Muscle of leg (tissue), 11 donors: ENCODE results near the gene SPATA17. TPM values are rescaled to one million over a fixed set of nuclear protein-coding genes. Genes with fewer than 3 reads are reported as not detected.

Source experiments
- DNase-seq: peaks from one replicate; pipeline ENCODE4 v3.0.0; 2013
- H3K27ac ChIP-seq: one replicate; pipeline ENCODE4 v1.5.1; 2013; ENCODE audit warnings: mild to moderate bottlenecking, low read length, control low read depth
- H3K27me3 ChIP-seq: one replicate; pipeline ENCODE4 v1.6.1; 2013; ENCODE audit warnings: low read length; ENCODE audit not compliant: control insufficient read depth, insufficient read depth
- H3K36me3 ChIP-seq: one replicate; pipeline ENCODE4 v1.6.1; 2013; ENCODE audit warnings: low read length; ENCODE audit not compliant: control insufficient read depth, insufficient read depth
- H3K4me1 ChIP-seq: one replicate; pipeline ENCODE4 v1.6.1; 2013; ENCODE audit warnings: low read length; ENCODE audit not compliant: control insufficient read depth, insufficient read depth
- H3K4me3 ChIP-seq: one replicate; pipeline ENCODE4 v1.5.1; 2013; ENCODE audit warnings: low read length, control low read depth
- H3K9me3 ChIP-seq: replicated peaks from 2 replicates; pipeline ENCODE4 v1.6.1; 2013; ENCODE audit warnings: low read depth, low read length; ENCODE audit not compliant: control insufficient read depth
- WGBS: methylation state at CpG from one replicate; pipeline ENCODE4 v1.1.5; 2013; ENCODE audit warnings: missing lambda C conversion rate; ENCODE audit not compliant: insufficient coverage; 5-methylcytosine and 5-hydroxymethylcytosine counted together
- polyA plus RNA-seq, 8 donors: library from polyadenylated mRNA; unstranded; fragments of 120-200 nt; gene quantifications; one replicate each; pipeline versions ENCODE4 v1.2.1 to v1.2.3, GENCODE V29; 2013; ENCODE audit warnings: inconsistent platforms in 1 of 8, low replicate concordance in 1 of 8; ENCODE audit not compliant: insufficient read length in 8 of 8, insufficient read depth in 1 of 8
- total RNA-seq: library from RNA; stranded (reverse); fragments of 120-200 nt; gene quantifications from one replicate; pipeline ENCODE4 v1.2.4, GENCODE V29; 2013

The SPATA17 gene
- total and polyA plus RNA-seq, 9 donors: 2.3 to 4.3 (median 3.4) TPM

GRCh38 chr1:217837691-217838090 lies 206.5 kb downstream of the SPATA17 start:
- H3K4me1 ChIP-seq: no peaks in the 10 kb centered on the region
- no peaks in the 10 kb centered on the region for H3K9me3 ChIP-seq
- H3K4me3 ChIP-seq: no peak overlapping the region
- no peaks in the 10 kb centered on the region for H3K27me3 ChIP-seq
- no peak for DNase-seq
- H3K27ac ChIP-seq: no peak overlapping the region
- no peaks in the 10 kb centered on the region for H3K36me3 ChIP-seq
- no CpG with 5 or more reads among the region's 2 CpGs for WGBS

- no peak for DNase-seq
- Histone ChIP-seq H3K9me3 (no peaks in the 10 kb centered on the region), H3K27ac (no peak overlapping the region), H3K36me3 (no peaks in the 10 kb centered on the region), H3K4me1 (no peaks in the 10 kb centered on the region), H3K27me3 (no peaks in the 10 kb centered on the region), H3K4me3 (no peak overlapping the region)
- WGBS: no CpG with 5 or more reads among the region's 3 CpGs
These were observed 208.0 kb downstream of the SPATA17 start for GRCh38 chr1:217839161-217839560.

GRCh38 chr1:217846733-217847132 lies 215.6 kb downstream of the SPATA17 start:
- Histone ChIP-seq H3K4me3 (no peak overlapping the region), H3K9me3 (no peaks in the 10 kb centered on the region), H3K27me3 (no peaks in the 10 kb centered on the region), H3K27ac (no peak overlapping the region), H3K36me3 (no peaks in the 10 kb centered on the region), H3K4me1 (no peaks in the 10 kb centered on the region)
- no peak for DNase-seq
- WGBS: no CpG with 5 or more reads among the region's 1 CpG

GRCh38 chr1:217847643-217848042 lies 216.5 kb downstream of the SPATA17 start:
- Histone ChIP-seq H3K4me3 (no peak overlapping the region), H3K27ac (no peak overlapping the region), H3K27me3 (no peaks in the 10 kb centered on the region), H3K9me3 (no peaks in the 10 kb centered on the region), H3K4me1 (no peaks in the 10 kb centered on the region), H3K36me3 (no peaks in the 10 kb centered on the region)
- DNase-seq: no peak
- no CpG with 5 or more reads among the region's 3 CpGs for WGBS

- H3K36me3 ChIP-seq: no peaks in the 10 kb centered on the region
- no CpG with 5 or more reads among the region's 6 CpGs for WGBS
- H3K9me3 ChIP-seq: peaks cover 3% of the 10 kb centered on the region
- peak; percentile 29 for DNase-seq
- H3K4me3 ChIP-seq: no peak overlapping the region
- H3K4me1 ChIP-seq: peaks cover 3% of the 10 kb centered on the region
- no peaks in the 10 kb centered on the region for H3K27me3 ChIP-seq
- no peak overlapping the region for H3K27ac ChIP-seq
These were observed 225.3 kb downstream of the SPATA17 start for GRCh38 chr1:217856342-217857034.

GRCh38 chr1:217857061-217857460 lies 225.9 kb downstream of the SPATA17 start:
- Histone ChIP-seq H3K27me3 (no peaks in the 10 kb centered on the region), H3K36me3 (no peaks in the 10 kb centered on the region), H3K4me3 (no peak overlapping the region), H3K27ac (no peak overlapping the region), H3K9me3 (peaks cover 3% of the 10 kb centered on the region), H3K4me1 (peaks cover 3% of the 10 kb centered on the region)
- DNase-seq: peak; percentile 56
- 10% methylated on average over 2 of the region's 5 CpGs for WGBS

- no peak for DNase-seq
- peaks cover 3% of the 10 kb centered on the region for H3K4me1 ChIP-seq
- no CpG with 5 or more reads among the region's 1 CpG for WGBS
These were observed 230.5 kb downstream of the SPATA17 start for GRCh38 chr1:217861658-217862057.

GRCh38 chr1:217867446-217867995 lies 236.4 kb downstream of the SPATA17 start:
- WGBS: 0% methylated on average over 1 of the region's 3 CpGs
- H3K36me3 ChIP-seq: no peaks in the 10 kb centered on the region

More at GRCh38 chr1:217861658-217862057, 230.5 kb downstream of the SPATA17 start:
- Histone ChIP-seq H3K9me3 (peaks cover 3% of the 10 kb centered on the region), H3K36me3 (no peaks in the 10 kb centered on the region), H3K27ac (no peak overlapping the region), H3K27me3 (no peaks in the 10 kb centered on the region), H3K4me3 (no peak overlapping the region)

GRCh38 chr1:217871955-217872354 lies 240.8 kb downstream of the SPATA17 start:
- Histone ChIP-seq H3K36me3 (no peaks in the 10 kb centered on the region), H3K27ac (no peak overlapping the region), H3K27me3 (no peaks in the 10 kb centered on the region), H3K9me3 (no peaks in the 10 kb centered on the region), H3K4me3 (no peak overlapping the region), H3K4me1 (no peaks in the 10 kb centered on the region)
- WGBS: 100% methylated on average over 1 of the region's 2 CpGs
- no peak for DNase-seq

More at GRCh38 chr1:217867446-217867995, 236.4 kb downstream of the SPATA17 start:
- Histone ChIP-seq H3K27ac (no peak overlapping the region), H3K27me3 (no peaks in the 10 kb centered on the region), H3K4me1 (no peaks in the 10 kb centered on the region), H3K9me3 (no peaks in the 10 kb centered on the region), H3K4me3 (no peak overlapping the region)
- DNase-seq: peak; percentile 78

GRCh38 chr1:217875229-217875628 lies 244.1 kb downstream of the SPATA17 start:
- Histone ChIP-seq H3K4me3 (no peak overlapping the region), H3K27me3 (no peaks in the 10 kb centered on the region), H3K4me1 (no peaks in the 10 kb centered on the region), H3K9me3 (no peaks in the 10 kb centered on the region), H3K27ac (no peak overlapping the region), H3K36me3 (no peaks in the 10 kb centered on the region)
- DNase-seq: no peak
